SK-N-SH (cell line): ENCODE data around the gene NIN. TPM values are rescaled to one million over a fixed set of nuclear protein-coding genes. Genes with fewer than 3 reads are reported as not detected.

Experiments
- CTCF ChIA-PET: fragments of 300-600, 350-600 bp; formaldehyde crosslinking; extraction: SDS; loops from one replicate; lab custom pipeline; 2021; lab: Yijun Ruan, JAX
- POLR2A ChIA-PET: fragments of 350-600 bp; sonication (Branson Sonifier 250); formaldehyde crosslinking; extraction: SDS; loops from one replicate; lab custom pipeline; 2020; ENCODE audit warnings: antibody characterized with exemption, inconsistent platforms; lab: Yijun Ruan, JAX
- DNase-seq: peaks from one replicate; pipeline ENCODE4 v3.0.0; 2012
- H2AFZ ChIP-seq: fragments of 200-600 bp; sonication (generic); 2 replicates; pipeline ENCODE4 v1.8.1; 2016; ENCODE audit warnings: antibody characterized with exemption, mild to moderate bottlenecking, low read depth
- H3F3A ChIP-seq: fragments of 200-600 bp; sonication (generic); replicated peaks from 2 replicates; pipeline ENCODE3; 2016; ENCODE audit warnings: antibody characterized with exemption, mild to moderate bottlenecking; ENCODE audit not compliant: insufficient read depth
- H3K27ac ChIP-seq, 2 experiments: fragments of 200-500 bp in 1 of 2; fragments of 200-600 bp in 1 of 2; sonication (Bioruptor generic) in 1 of 2; sonication (generic), shearing (Covaris generic) in 1 of 2; 2 replicates each; pipeline versions ENCODE4 v1.5.1 to v1.6.1; 2014 to 2016; ENCODE audit warnings: low read depth in 2 of 2, inconsistent platforms in 1 of 2, low read length in 1 of 2, mild to moderate bottlenecking in 1 of 2, mixed read lengths in 1 of 2
- H3K27me3 ChIP-seq: fragments of 200-600 bp; sonication (generic), shearing (Covaris generic); 2 replicates; pipeline ENCODE4 v1.6.1; 2016; ENCODE audit warnings: mixed run types; ENCODE audit not compliant: insufficient read depth
- H3K36me3 ChIP-seq, 2 experiments: fragments of 200-500 bp in 1 of 2; fragments of 200-600 bp in 1 of 2; sonication (Bioruptor generic) in 1 of 2; sonication (generic) in 1 of 2; replicated peaks in 1 of 2; 2 replicates each; pipeline versions ENCODE3 to v1.5.1; 2014 to 2016; ENCODE audit warnings: low read length in 1 of 2, mild to moderate bottlenecking in 1 of 2; ENCODE audit not compliant: insufficient read depth in 2 of 2, control insufficient read depth in 1 of 2
- H3K4me1 ChIP-seq, 2 experiments: fragments of 200-500 bp in 1 of 2; fragments of 200-600 bp in 1 of 2; sonication (Bioruptor generic) in 1 of 2; sonication (generic), shearing (Covaris generic) in 1 of 2; 2 replicates each; pipeline versions ENCODE4 v1.5.1 to v1.6.1; 2014 to 2016; ENCODE audit warnings: low read depth in 1 of 2, low read length in 1 of 2, mixed run types in 1 of 2; ENCODE audit not compliant: insufficient read depth in 2 of 2, control insufficient read depth in 1 of 2
- H3K4me2 ChIP-seq: fragments of 200-600 bp; sonication (generic), shearing (Covaris generic); 2 replicates; pipeline ENCODE4 v1.6.1; 2017; ENCODE audit warnings: mixed run types
- H3K4me3 ChIP-seq, 2 experiments: fragments of 200-500 bp in 1 of 2; fragments of 200-600 bp in 1 of 2; sonication (Bioruptor generic) in 1 of 2; sonication (generic), shearing (Covaris generic) in 1 of 2; 2 replicates each; pipeline versions ENCODE4 v1.5.1 to v1.8.1; 2014 to 2016; ENCODE audit warnings: low read depth in 2 of 2, inconsistent platforms in 1 of 2, low read length in 1 of 2, mild to moderate bottlenecking in 1 of 2, mixed read lengths in 1 of 2, moderate library complexity in 1 of 2
- H3K79me2 ChIP-seq: fragments of 200-600 bp; sonication (generic); 2 replicates; pipeline ENCODE4 v1.8.1; 2017; ENCODE audit warnings: mild to moderate bottlenecking; ENCODE audit not compliant: insufficient read depth
- H3K9ac ChIP-seq: fragments of 200-600 bp; sonication (generic); 2 replicates; pipeline ENCODE4 v1.6.1; 2017; ENCODE audit warnings: mixed run types
- H3K9me2 ChIP-seq: fragments of 200-600 bp; sonication (generic); 2 replicates; pipeline ENCODE4 v1.6.1; 2017; ENCODE audit warnings: mixed run types
- H3K9me3 ChIP-seq: fragments of 200-600 bp; sonication (generic); 2 replicates; pipeline ENCODE4 v1.6.1; 2017; ENCODE audit warnings: mixed run types, mild to moderate bottlenecking, moderate library complexity
- H4K20me1 ChIP-seq: fragments of 200-600 bp; sonication (generic); 2 replicates; pipeline ENCODE4 v1.6.1; 2017; ENCODE audit warnings: mild to moderate bottlenecking, mixed run types; ENCODE audit not compliant: insufficient read depth
- CTCF ChIP-seq: fragments of 200-600 bp; sonication (generic); IDR thresholded peaks from 2 replicates; pipeline ENCODE4 v1.6.1; 2017; ENCODE audit warnings: antibody characterized with exemption, mild to moderate bottlenecking, moderate library complexity
- EP300 ChIP-seq, 2 experiments: IDR thresholded peaks; 2 replicates each; pipeline versions ENCODE4 v1.4.0 to v1.6.1; 2012; ENCODE audit warnings: borderline replicate concordance in 1 of 2, low read depth in 1 of 2, low read length in 1 of 2
- GATA2 ChIP-seq: sonication (generic); formaldehyde crosslinking; IDR thresholded peaks from 2 replicates; pipeline ENCODE4 v1.5.0; 2020; ENCODE audit warnings: mild to moderate bottlenecking, missing genetic modification reagents
- MEF2A ChIP-seq: IDR thresholded peaks from 2 replicates; pipeline ENCODE4 v1.4.0; 2012; ENCODE audit warnings: low read depth, borderline replicate concordance
- NFIC ChIP-seq: IDR thresholded peaks from 2 replicates; pipeline ENCODE4 v1.4.0; 2012; ENCODE audit warnings: borderline replicate concordance
- NRF1 ChIP-seq: IDR thresholded peaks from 2 replicates; pipeline ENCODE4 v1.6.1; 2012; ENCODE audit warnings: low read depth, mild to moderate bottlenecking, low read length
- POLR2AphosphoS5 ChIP-seq: IDR thresholded peaks from 2 replicates; pipeline ENCODE4 v1.6.1; 2012; ENCODE audit warnings: low read depth, low read length
- RFX5 ChIP-seq: IDR thresholded peaks from 2 replicates; pipeline ENCODE4 v1.6.1; 2012; ENCODE audit warnings: mild to moderate bottlenecking, improper control_type of control experiment, low read length
- SIN3A ChIP-seq: IDR thresholded peaks from 2 replicates; pipeline ENCODE4 v1.6.1; 2012; ENCODE audit warnings: low read depth, mild to moderate bottlenecking, low read length, moderate library complexity, borderline replicate concordance
- TEAD4 ChIP-seq: IDR thresholded peaks from 2 replicates; pipeline ENCODE4 v1.4.0; 2012; ENCODE audit warnings: mild to moderate bottlenecking, borderline replicate concordance; ENCODE audit not compliant: insufficient read depth
- USF1 ChIP-seq: IDR thresholded peaks from 2 replicates; pipeline ENCODE4 v1.4.0; 2012; ENCODE audit warnings: low read depth, borderline replicate concordance
- YY1 ChIP-seq: IDR thresholded peaks from 2 replicates; pipeline ENCODE4 v1.4.0; 2012; ENCODE audit warnings: low read depth, mild to moderate bottlenecking
- ZBTB33 ChIP-seq: IDR thresholded peaks from 2 replicates; pipeline ENCODE4 v1.4.0; 2012; ENCODE audit warnings: low read depth, borderline replicate concordance
- WGBS: methylation state at CpG from one replicate; pipeline ENCODE4 v1.1.6; 2017; ENCODE audit warnings: low lambda C conversion rate; 5-methylcytosine and 5-hydroxymethylcytosine counted together
- polyA plus RNA-seq, 3 experiments: library from polyadenylated mRNA; depleted of rRNA; stranded (reverse); fragments of >200 nt; gene quantifications; 2 replicates each; pipeline ENCODE4 v1.2.3, GENCODE V29; 2012
- TF ChIP-seq, protein P1 (sequence below): IDR thresholded peaks from 2 replicates; pipeline ENCODE4 v1.4.0; 2012; ENCODE audit warnings: low read depth
- TF ChIP-seq, protein P2 (sequence below): fragments of 150-350 bp; IDR thresholded peaks from 2 replicates; pipeline ENCODE4 v1.6.1; 2016; ENCODE audit warnings: mild to moderate bottlenecking, low read depth, low read length

Gene NIN
- polyA plus RNA-seq, 1 of the 3 experiments (the other 2 are of a cell fraction) = 10.0 TPM

DNA sequence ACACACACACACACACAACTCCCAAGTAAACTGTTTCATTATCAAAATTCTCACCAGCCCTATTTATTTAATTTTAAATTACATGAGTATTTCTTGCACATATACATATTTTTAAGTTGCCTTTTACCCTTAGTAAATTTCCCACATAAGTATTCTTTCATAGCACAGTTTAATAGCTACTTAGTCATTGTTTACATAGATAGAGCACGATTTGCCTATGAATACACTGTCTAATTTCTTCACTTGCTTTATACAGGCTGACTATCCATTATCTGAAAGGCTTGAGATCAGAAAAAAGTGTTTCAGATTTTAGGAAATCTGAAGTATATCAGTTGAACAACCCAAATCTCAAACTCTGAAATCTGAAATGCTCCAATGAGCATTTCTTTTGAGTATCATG is 30.9 kb downstream of the NIN start (continued):
- TF ChIP-seq CTCF = no peak
- TF ChIP-seq, protein P1, sequence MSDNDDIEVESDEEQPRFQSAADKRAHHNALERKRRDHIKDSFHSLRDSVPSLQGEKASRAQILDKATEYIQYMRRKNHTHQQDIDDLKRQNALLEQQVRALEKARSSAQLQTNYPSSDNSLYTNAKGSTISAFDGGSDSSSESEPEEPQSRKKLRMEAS = no peak

- peaks cover 14 to 36% of the 10 kb centered on the region in 2 experiments for H3K4me1 ChIP-seq
- CTCF ChIA-PET = no interaction called here
These were observed 32.9 kb downstream of the NIN start for GRCh38 chr14:50798048-50798421.

More at GRCh38 chr14:50798048-50798421, 32.9 kb downstream of the NIN start:
- peaks cover 0 to 17% of the 10 kb centered on the region in 2 experiments for H3K36me3 ChIP-seq
- POLR2A ChIA-PET = no interaction called here
- H3K27me3 ChIP-seq = no peaks in the 10 kb centered on the region
- H3K4me2 ChIP-seq = no peak overlapping the region
- H4K20me1 ChIP-seq = peaks cover 20% of the 10 kb centered on the region; the same call in 1 of the 2 replicates
- no peak for DNase-seq
- no peak overlapping the region for H2AFZ ChIP-seq
- peaks cover 29% of the 10 kb centered on the region for H3F3A ChIP-seq
- no peaks in the 10 kb centered on the region for H3K9me3 ChIP-seq
- H3K4me3 ChIP-seq = no peak overlapping the region
- H3K9ac ChIP-seq = no peak overlapping the region
- 100% methylated on average over 2 of the region's 2 CpGs for WGBS
- no peak overlapping the region for H3K27ac ChIP-seq
- peaks cover 60% of the 10 kb centered on the region for H3K79me2 ChIP-seq
- TF ChIP-seq GATA2 (CRISPR knock-in tag) (no peak), RFX5 (no peak), YY1 (no peak), EP300 (IDR thresholded peaks at IDR 0.05; ENCODE audit: borderline replicate concordance in 1 of 2, low read depth in 1 of 2, low read length in 1 of 2) (no peak), SIN3A (no peak), POLR2AphosphoS5 (no peak), NFIC (no peak), NRF1 (no peak), USF1 (no peak), MEF2A (no peak), TEAD4 (no peak), ZBTB33 (no peak)
- TF ChIP-seq, protein P2, sequence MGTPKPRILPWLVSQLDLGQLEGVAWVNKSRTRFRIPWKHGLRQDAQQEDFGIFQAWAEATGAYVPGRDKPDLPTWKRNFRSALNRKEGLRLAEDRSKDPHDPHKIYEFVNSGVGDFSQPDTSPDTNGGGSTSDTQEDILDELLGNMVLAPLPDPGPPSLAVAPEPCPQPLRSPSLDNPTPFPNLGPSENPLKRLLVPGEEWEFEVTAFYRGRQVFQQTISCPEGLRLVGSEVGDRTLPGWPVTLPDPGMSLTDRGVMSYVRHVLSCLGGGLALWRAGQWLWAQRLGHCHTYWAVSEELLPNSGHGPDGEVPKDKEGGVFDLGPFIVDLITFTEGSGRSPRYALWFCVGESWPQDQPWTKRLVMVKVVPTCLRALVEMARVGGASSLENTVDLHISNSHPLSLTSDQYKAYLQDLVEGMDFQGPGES = no peak
- no peaks in the 10 kb centered on the region for H3K9me2 ChIP-seq
